ENCODE results near the gene ATP4B. TPM values are rescaled to one million over a fixed set of nuclear protein-coding genes. Genes with fewer than 3 reads are reported as not detected.

ATP4B gene
- total RNA-seq, 6 experiments from 2014 or later, result not detected

GRCh38 chr13:113639616-113640262 is 18.3 kb downstream of the ATP4B start:
- ATAC-seq, result no peak
- H3K27me3 ChIP-seq, result no peaks in the 10 kb centered on the region
- H3K27ac ChIP-seq, result no peak overlapping the region
- intact Hi-C loops (cut with DNase I), result no loop called here
- H3K4me3 ChIP-seq, result no peak overlapping the region
- no peaks in the 10 kb centered on the region for H3K9me3 ChIP-seq
- no peaks in the 10 kb centered on the region for H3K4me1 ChIP-seq
- 96% methylated on average over 16 of the region's 27 CpGs for WGBS (ENCODE audit: insufficient coverage, low coverage, low lambda C conversion rate, missing lambda C conversion rate)
- DNase-seq, result peak in 1 of 3 donors; percentile 33
- TF ChIP-seq CTCF (IDR thresholded peaks at IDR 0.05) (no peak), POLR2A (IDR thresholded peaks at IDR 0.05) (no peak)
- H3K36me3 ChIP-seq, result peaks cover 0 to 42% (median 15%) of the 10 kb centered on the region in 4 donors

- TF ChIP-seq POLR2A (IDR thresholded peaks at IDR 0.05) (no peak), CTCF (IDR thresholded peaks at IDR 0.05) (no peak)
- H3K4me1 ChIP-seq, result no peaks in the 10 kb centered on the region
- no peak for ATAC-seq
- intact Hi-C loops (cut with DNase I), result no loop called here
- no peaks in the 10 kb centered on the region for H3K27me3 ChIP-seq
- peaks cover 0 to 50% (median 15%) of the 10 kb centered on the region in 4 donors for H3K36me3 ChIP-seq
- peak in 2 of 3 donors; percentile 14 to 15 for DNase-seq
- 94% methylated on average over 5 of the region's 8 CpGs for WGBS (ENCODE audit: insufficient coverage, low coverage, low lambda C conversion rate, missing lambda C conversion rate)
- H3K27ac ChIP-seq, result no peak overlapping the region
- H3K4me3 ChIP-seq, result no peak overlapping the region
- no peaks in the 10 kb centered on the region for H3K9me3 ChIP-seq
Measured at GRCh38 chr13:113638806-113639205, 19.2 kb downstream of the ATP4B start.

- WGBS (ENCODE audit: insufficient coverage, low coverage, low lambda C conversion rate, missing lambda C conversion rate), result 95% methylated on average over 36 of the region's 37 CpGs
- DNase-seq, result peak in 2 of 3 donors; percentile 18 to 37
- intact Hi-C loops (cut with DNase I), result no loop called here
Measured at GRCh38 chr13:113638173-113638746, 19.7 kb downstream of the ATP4B start.

More at GRCh38 chr13:113638173-113638746, 19.7 kb downstream of the ATP4B start:
- ATAC-seq, result no peak
- Histone ChIP-seq H3K27me3 (no peaks in the 10 kb centered on the region), H3K27ac (no peak overlapping the region), H3K9me3 (no peaks in the 10 kb centered on the region), H3K4me3 (no peak overlapping the region), H3K36me3 (peaks cover 0 to 55% (median 15%) of the 10 kb centered on the region in 4 donors), H3K4me1 (no peaks in the 10 kb centered on the region)
- TF ChIP-seq CTCF (IDR thresholded peaks at IDR 0.05), result no peak
- no peak for TF ChIP-seq POLR2A (IDR thresholded peaks at IDR 0.05)
